ENCODE measurements around the gene STAT2.
"Not testable (repeated sequence)": the region's sequence is repeated elsewhere in the genome, so short reads cannot be mapped to it uniquely, and the experiment has no call there.

Gene STAT2

DNA sequence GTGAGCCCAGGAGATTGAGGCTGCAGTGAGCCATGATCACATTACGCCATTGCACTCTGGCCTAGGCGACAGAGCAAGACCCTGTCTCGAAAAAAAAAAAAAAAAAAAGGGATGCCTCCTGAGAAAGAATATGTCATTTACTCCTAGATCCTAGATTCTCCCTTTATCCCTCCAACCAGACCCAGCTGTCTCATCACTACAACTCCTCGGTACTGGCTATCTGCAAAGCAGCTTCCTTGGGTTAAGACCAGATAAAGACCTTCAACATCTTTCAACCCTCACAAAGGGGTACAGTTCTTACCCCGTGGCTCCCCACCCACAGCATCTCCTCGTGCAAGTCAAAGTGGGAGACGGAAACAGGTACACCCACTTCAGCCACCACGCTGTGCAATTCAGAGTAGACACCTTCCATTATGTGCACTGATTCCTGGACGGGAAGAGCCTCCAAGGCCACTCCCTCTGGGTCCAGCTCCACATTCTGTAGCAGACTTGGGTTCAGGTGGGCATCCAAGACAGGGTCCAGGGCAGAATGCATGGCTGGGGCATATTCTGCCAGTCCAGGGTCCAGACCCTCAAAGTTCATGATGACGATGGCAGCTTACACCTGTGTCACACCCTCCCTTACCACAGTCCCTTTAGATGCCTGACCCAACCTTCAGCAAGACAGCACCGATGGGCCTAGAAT is 27.3 kb downstream of the STAT2 start:
- in situ Hi-C loops (cut with MboI; ENCODE audit: low sequenced_read_pairs): no loop called here

DNA sequence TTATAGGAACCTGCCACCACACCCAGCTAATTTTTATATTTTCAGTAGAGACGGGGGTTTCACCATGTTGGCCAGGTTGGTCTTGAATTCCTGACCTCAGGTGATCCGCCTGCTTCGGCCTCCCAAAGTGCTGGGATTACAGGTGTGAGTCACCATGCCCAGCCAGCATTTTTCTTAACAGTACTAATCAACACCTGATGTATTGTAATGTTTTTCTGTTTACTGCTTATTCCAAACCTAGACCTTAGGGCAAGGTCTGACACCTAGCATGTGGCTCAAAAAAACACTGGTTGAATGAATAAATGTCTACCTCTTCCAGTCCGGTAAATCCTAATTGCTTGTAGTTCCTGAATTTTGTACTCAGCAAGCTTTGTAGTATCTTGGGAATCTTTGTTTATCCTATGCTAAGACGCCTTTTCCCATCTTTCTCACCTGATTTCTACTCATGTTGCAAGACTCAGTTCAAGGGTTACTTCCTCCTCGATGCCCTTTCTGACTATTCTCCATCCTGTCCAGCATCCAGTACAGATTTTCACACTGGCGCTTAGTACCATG is 28.9 kb downstream of the STAT2 start:
- in situ Hi-C loops (cut with MboI; ENCODE audit: low sequenced_read_pairs): no loop called here

DNA sequence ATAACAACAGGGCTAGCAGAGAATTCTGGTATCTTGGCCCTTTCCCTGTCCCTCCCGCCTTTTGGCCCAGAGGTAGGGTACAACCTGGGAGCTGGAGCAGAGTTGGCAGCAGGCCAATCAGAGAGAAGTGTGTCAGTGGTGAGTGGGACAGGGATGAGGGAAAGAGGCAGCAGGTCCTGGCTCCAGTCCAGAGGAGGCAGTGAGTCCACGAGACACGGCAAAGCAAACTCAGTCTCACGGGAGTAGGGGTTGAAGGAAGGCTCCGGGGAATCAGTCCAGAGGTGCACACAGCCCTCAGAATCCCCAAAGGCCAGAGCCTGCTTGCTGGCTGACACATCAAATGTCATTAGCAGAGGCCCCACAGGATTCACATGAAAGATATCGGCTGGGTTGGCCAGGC is 33.4 kb downstream of the STAT2 start:
- in situ Hi-C loops (cut with MboI; ENCODE audit: low sequenced_read_pairs): no loop called here

DNA sequence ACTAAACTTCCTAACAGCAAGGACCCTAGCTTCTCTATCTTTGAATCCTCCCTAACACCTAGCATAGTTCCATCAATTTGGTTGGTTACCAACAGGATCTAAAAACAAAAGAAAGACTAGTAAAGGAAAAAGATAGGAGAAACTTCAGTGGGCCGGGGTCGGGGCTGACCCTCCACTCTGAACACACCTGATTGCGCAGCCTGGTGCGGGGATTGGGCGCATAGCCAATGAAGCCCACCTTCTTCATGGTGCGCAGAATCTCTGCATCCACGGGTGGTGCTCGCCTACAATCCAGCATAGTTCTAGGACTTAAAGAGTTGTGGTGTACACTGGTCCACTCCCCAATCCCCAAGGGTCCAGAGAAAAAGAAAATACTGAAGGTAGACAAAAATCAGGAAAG is 33.8 kb downstream of the STAT2 start:
- in situ Hi-C loops (cut with MboI; ENCODE audit: low sequenced_read_pairs): no loop called here

DNA sequence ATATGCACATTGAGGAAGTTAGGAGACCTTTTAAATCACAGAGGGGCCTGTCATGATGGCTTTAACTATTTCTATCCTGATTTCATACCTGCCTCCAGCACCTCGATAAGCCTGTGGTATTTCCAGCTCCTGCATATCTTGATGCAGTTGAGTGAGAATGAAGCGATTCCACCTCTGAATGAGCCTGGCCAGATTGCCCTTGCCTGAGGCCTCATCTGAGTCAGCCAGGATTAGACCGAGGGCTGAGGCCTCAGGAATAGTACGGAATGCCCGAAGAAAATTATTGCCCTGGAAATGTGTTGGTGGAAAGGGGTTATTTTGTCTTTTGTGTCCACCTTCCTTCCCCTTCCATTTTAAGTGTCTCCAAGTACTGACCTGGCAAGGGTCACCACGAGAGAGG is 35.7 kb downstream of the STAT2 start:
- in situ Hi-C loops (cut with MboI; ENCODE audit: low sequenced_read_pairs): no loop called here

DNA sequence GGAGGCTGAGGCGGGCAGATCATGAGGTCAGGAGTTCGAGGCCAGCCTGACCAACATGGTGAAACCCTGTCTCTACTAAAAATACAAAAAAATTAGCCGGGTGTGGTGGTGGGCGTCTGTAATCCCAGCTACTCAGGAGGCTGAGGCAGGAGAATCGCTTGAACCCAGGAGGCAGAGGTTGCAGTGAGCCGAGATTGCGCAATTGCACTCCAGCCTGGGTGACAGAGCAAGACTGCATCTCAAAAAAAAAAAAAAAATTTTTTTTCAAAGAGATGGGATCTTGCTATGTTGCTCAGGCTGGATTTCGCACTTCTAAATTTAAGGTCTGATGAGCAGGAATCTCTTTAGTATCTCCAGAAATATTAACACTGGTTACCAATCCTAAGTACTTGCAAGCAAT is 38.3 kb downstream of the STAT2 start:
- in situ Hi-C loops (cut with MboI; ENCODE audit: low sequenced_read_pairs): not testable (repeated sequence)

DNA sequence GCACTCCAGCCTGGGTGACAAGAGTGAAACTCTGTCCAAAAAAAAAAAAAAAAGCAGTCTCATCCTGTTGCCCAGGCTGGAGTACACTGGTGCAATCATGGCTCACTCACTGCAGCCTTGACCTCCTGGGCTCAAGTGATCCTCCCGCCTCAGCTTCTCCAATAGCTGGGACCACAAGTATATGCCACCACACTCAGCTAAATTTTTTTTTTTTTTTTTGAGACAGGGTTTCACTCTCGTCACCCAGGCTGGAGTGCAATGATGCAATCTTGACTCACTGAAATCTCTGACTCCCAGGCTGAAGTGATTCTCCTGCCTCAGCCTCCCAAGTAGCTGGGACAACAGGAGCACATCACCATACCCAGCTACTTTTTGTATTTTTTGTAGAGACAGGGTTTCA is 38.9 kb downstream of the STAT2 start:
- in situ Hi-C loops (cut with MboI; ENCODE audit: low sequenced_read_pairs): no loop called here

DNA sequence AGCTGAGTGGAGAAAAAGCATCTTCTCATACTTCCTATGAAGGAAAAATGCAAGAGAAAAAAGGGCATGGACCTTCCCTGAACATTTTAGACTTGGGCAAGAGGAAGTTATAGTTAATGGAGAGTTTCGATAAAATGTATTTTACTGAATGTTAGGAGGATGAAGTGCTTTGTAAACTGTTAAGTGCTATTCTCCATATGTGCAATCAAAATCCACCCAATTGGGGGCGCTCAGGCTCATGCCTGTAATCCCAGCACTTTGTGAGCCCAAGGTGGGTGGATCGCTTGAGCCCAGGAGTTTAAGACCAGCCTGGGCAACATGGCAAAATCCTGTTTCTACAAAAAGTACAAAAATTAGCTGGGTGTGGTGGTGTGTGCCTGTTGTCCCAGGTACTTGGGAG is 42.2 kb downstream of the STAT2 start:
- in situ Hi-C loops (cut with MboI; ENCODE audit: low sequenced_read_pairs): no loop called here

DNA sequence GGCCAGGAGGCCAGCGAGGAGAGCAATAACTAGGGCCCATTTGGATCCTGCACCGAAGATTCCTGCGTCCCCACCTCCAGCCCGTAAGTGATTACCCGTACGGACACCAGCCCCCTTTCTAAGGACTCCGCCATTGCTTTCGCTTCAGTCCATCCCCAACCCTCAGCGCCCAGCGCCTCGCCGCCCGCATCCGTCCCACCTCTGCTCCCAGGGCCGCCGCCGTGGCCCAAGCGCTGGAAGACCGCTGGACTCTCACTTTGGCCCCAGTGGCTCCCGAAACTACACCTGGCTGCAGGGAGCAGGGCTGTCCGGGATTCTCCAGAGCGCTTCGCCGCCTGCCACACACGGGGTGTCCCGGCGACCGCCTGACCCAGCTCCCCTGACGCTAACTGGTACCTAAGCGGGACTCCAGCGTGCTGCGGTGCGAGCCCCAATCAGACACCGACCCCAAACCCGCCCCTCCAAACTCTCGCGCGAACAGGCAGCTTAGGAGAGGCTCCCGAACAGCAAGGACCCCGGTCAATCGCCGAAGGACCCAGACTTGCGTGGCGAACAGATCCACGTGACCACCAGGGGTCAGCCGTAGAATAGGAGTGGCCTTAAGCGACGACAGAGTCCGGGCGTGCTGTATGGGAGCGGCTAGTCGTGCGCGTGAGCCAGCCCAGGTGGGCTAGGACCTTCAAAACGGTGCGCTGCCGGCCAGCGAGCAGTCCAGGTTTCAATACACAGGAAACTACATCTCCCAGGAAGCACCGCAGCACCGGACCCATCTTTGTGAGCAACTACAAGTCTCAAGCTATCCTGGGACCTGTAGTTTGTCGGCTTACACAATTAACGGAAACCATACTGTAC is 44.1 kb downstream of the STAT2 start, which contains the start of gene CNPY2:
CNPY2 (minus strand) TSS at position 367 of the 852 bp plus-strand sequence. CDS start 771 bp downstream, outside the sequence.
- in situ Hi-C loops (cut with MboI; ENCODE audit: low sequenced_read_pairs): no loop called here

DNA sequence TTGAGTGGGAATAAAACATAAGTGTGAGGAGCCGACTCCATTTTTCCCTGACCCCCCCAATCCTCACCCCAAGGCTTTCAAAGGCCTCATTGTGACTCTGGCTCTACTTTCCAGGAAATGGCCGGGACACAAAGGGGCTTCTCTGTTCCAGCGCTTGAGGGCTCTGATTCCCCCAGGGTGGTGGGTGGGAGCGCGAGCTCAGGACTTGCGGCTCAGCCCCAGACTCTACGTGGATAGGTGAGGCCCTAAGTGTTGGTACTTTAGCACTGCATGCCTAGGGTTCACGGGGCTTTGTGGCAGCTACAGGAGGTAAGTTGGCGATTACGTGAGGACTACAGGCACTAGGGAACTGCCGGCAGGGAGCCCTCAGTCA is 44.7 kb downstream of the STAT2 start:
- in situ Hi-C loops (cut with MboI; ENCODE audit: low sequenced_read_pairs): no loop called here

DNA sequence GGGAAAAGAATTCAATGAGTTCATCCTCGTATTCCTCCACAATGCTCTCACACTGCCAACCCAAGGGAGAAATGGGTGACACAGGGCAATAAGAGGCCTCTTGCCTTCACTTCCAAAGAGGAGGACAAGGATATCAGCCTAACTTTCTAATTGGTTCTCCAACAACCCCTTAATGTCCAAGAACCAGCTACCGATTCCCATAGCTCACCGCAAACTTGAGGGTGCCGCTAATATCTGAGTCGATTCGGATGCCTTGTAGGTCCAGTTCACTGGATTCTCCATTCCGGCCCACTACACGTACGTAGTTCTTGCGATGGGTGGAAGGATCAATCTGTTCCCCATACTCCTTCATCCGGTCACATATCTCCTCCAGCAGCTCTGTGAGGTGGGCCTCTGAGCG is 48.9 kb downstream of the STAT2 start:
- in situ Hi-C loops (cut with MboI; ENCODE audit: low sequenced_read_pairs): no loop called here

DNA sequence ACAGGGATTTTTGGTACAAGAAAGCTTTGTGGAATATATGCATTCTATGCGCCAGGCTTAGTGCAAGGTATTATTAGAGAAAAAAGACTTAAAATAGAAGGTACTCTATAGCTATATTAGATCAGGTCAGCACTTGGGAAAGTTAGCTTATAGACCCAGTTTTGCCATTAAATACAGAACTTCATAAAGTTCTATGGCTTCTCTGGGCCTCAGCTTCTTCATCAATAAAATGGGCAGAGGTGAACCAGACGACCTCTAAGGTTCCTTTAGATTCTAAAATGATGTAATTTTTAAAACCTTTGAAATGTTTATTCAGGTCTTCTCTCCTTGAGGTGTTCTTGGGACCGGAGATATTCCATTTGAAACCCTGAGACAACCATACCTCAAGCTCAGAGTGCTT is 51.2 kb downstream of the STAT2 start:
- in situ Hi-C loops (cut with MboI; ENCODE audit: low sequenced_read_pairs): no loop called here

DNA sequence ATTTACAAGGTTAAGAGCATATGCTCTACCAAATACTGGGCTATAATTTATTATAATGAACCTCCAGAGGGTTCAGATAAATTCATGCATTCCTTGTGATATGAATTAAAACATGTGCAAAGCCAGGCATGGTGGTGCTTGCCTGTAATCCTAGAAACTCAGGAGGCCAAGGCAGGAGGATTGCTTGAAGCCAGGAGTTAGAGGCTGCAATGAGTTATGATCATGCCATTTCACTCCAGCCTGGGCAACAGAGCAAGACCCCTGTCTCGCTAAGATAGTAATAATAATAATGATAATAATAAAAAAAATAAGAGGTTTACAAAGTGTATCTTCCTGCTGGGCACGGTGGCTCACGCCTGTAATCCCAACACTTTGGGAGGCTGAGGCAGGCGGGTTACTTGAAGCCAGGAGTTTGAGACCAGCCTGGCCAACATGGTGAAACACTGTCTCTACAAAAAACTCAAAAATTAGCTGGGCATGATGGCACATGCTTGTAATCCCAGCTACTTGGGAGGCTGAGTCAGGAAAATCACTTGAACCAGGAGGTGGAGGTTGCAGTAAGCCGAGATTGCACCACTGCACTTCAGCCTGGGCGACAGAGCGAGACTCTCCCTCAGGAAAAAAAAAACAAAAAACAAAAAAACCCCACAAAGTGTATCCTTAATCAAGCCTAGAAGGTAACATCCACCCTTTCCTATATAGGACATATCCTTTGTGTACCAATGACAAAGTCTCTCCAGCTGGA is 52.5 kb downstream of the STAT2 start:
- in situ Hi-C loops (cut with MboI; ENCODE audit: low sequenced_read_pairs): no loop called here

DNA sequence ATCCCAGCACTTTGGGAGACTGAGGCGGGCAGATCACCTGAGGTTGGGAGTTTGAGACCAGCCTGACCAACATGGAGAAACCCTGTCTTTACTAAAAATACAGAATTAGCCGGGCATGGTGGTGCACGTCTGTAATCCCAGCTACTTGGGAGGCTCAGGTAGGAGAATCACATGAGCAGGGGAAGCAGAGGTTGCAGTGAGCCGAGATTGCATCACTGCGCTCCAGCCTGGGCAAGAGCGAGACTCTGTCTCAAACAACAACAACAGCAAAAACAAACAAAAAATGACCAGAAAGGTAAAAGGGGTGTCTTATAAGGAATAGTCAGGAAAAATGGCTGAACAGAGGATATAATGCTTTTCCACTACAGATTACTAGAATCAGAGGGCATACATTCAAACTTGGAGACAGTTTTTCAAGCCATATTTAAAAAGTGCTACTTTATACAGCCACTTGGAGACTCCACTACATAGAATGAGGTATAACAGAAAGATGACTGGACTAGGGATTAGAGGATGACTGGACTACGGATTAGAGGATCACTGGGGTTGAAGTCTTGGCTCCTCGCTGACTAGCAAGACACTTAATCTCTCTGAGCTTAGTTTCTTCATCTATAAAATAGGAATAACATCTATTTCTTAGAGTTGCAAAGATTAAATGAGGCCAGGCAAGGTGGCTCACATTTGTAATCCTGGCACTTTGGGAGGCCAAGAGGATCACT is 54.9 kb downstream of the STAT2 start:
- in situ Hi-C loops (cut with MboI; ENCODE audit: low sequenced_read_pairs): no loop called here

DNA sequence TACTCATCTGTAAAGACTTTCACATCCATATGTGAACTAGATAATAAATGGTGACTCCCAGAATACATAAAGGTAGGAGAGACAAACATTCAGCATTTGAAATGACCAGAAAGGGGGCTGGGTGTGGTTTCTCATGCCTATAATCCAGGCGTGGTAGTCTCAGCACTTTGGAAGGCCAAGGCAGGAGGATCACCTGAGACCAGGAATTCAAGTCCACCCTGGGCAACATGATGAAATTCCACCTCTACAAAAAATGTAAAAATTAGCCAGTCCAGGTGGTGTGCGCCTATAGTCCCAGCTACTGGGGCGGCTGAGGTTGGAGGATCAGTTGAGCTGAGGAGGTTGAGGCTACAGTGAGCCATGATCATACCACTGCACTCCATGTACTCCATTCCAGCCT is 55.6 kb downstream of the STAT2 start:
- in situ Hi-C loops (cut with MboI; ENCODE audit: low sequenced_read_pairs): no loop called here

DNA sequence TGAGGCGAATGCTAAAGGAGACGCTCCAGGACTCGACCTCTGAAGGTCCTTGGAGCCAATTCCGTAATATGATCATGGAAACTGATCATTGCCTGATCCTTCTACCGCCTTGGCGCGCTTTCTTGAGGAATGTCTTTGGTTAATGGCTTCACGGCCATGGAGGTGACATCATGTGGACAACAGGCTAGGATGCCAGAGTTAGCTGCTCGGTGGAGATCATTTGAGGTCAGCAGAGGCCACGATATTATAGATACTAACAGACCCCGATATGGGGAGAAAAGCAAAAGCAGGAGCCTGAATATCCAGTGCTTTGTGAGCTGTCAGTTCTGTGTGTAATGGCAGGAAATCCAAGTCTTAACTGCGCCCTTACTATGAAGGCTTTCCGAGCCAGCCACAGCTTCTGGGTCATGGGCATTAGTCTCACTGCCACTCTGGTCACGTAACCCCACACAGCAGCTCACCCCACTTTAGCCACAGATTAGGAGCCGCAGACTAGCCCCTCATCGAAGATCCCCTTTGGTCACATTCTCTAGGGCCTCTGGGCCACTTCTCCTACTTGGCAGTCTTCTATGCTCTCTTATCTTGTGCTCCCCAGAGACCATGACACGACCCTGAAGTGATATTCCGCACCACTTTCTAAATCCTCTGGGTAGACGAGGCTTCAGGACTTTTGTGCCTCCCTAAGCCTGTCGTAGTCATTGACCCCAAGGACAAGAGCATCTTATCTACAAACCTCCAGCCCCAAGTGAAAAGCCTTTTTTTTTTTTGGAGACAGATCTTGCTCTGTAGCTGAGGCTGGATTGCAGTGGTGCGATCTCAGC is 59.1 kb downstream of the STAT2 start:
- in situ Hi-C loops (cut with MboI; ENCODE audit: low sequenced_read_pairs): no loop called here

DNA sequence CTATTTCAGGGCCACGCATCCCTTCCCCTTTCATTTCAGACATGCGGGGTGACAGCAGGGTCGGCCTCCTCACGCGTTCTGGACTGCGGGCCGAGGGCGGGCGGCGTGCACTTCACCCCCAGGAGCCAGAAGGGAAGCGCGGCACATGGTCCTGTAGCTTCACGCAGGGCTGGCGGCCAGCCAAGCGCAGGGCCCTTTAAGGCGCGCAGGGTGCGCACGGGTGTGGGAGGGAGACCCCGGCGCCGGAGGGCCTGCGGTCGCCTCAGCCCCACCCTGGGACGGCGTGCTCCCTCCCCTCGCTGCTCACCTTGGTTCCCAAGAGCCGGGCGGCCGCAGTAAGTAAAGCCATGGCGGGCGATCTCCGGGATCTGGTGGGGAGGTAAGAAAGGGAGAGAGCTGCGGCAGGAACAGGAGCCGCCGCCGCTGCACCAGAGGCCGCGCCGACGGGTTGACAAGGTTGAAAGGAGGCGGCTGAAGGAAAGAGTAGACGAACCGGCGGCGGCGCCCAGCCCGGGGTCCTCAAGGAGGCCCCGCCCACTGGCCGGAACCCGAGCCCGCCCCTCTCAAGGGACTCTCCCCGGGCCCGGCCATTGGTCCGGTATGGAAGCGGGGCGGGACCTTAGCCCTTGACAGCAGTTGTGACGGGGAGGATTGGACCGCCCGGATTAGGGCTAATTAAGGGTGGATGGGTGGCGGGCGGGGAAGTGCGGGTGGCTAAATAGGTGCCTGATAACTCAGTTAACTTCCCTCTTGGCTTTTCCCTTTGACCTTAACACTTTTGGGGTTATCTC is 59.9 kb downstream of the STAT2 start, which contains the start of gene CS:
CS (minus strand) TSS at position 478 of the 791 bp plus-strand sequence; CDS start at position 349, 129 bp downstream.
- in situ Hi-C loops (cut with MboI; ENCODE audit: low sequenced_read_pairs): no loop called here

DNA sequence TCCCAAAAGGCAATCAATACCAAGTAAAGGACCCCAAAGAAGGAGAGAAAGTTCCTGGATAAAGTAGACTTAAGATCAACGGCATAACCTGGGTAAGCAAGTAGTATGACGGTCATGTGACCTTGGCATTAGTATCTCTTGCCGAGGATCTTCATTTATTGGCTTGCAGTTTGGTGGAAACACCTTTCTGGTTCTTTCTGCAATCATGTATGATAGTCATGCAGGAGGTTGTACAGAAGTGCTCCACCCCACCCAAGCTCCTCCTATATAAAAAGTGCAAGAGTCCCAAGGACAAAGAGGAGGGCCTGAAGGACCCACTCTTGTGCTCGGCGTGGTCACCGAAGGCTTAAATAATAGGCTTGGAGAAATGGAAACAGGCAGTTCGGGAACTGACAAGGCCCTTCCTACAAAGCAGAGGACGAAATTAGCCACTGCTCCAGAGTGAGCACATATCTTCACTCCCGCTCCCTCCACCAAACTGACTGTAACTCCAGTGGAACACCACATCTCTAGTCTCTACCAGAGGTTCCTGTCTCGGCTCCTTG is 60.5 kb downstream of the STAT2 start:
- in situ Hi-C loops (cut with MboI; ENCODE audit: low sequenced_read_pairs): no loop called here

DNA sequence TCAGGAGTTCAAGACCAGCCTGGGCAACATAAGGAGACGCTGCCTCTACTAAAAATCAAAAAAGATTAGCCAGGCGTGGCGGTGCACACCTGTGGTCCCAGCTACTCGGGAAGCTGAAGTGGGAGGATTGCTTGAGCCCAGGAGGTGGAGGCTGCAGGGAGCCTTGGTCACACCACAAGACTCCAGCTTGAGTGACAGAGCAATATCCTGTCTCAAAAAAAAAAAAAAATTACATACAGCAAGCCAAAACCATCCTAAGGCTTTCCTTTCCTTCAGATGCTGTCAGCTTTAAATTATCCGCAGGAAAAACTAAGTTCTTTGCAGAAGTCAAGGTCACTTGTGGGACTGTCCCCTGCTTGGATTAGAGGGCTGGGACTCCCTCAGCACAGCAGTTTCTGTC is 61.1 kb downstream of the STAT2 start:
- in situ Hi-C loops (cut with MboI; ENCODE audit: low sequenced_read_pairs): no loop called here
